ENCODE data around the gene CCM2. TPM values are rescaled to one million over a fixed set of nuclear protein-coding genes. Genes with fewer than 3 reads are reported as not detected.
A peak's percentile ranks its signal among the peaks of the same experiment; 100 is the strongest.
"Not testable (repeated sequence)": the region's sequence is repeated elsewhere in the genome, so short reads cannot be mapped to it uniquely, and the experiment has no call there.

Gene CCM2
- total and polyA plus RNA-seq, 10 donors = 67.8 to 108 (median 83.8) TPM

- TF ChIP-seq CTCF (IDR thresholded peaks at IDR 0.05 in 8 of 11, conservative IDR thresholded peaks at IDR 0.05 in 3 of 11) (no peak), POLR2A (IDR thresholded peaks at IDR 0.05) (no peak), POLR2AphosphoS5 (IDR thresholded peaks at IDR 0.05) (no peak)
- H3K27me3 ChIP-seq (replicated peaks in 1 of 7) = no peaks in the 10 kb centered on the region
- H3K9me3 ChIP-seq = no peaks in the 10 kb centered on the region
- WGBS, 5 donors = 58 to 74% (median 69%) methylated on average over 4 of the region's 4 CpGs
- peaks cover 39 to 98% (median 83%) of the 10 kb centered on the region in 6 donors for H3K4me1 ChIP-seq
- intact Hi-C loops (cut with DNase I; ENCODE audit: low total_unique reads) = no loop called here
- H3K27ac ChIP-seq = peak overlapping the region in 6 of 8 donors; percentile 3 to 59 (median 36)
- DNase-seq = no peak
- H3K36me3 ChIP-seq = peaks cover 0 to 75% (median 12%) of the 10 kb centered on the region in 6 donors
- no peak overlapping the region for H3K4me3 ChIP-seq
Observed at GRCh38 chr7:45033931-45034290, 33.9 kb downstream of the CCM2 start.

- peaks cover 39 to 90% (median 75%) of the 10 kb centered on the region in 6 donors for H3K4me1 ChIP-seq
- H3K36me3 ChIP-seq = peaks cover 0 to 79% (median 20%) of the 10 kb centered on the region in 6 donors
- H3K27ac ChIP-seq = peak overlapping the region in 2 of 8 donors; percentile 3 to 52
- intact Hi-C loops (cut with DNase I; ENCODE audit: low total_unique reads); H3K27me3 ChIP-seq (replicated peaks in 1 of 7); H3K4me3 ChIP-seq; DNase-seq; H3K9me3 ChIP-seq: not testable (repeated sequence)
- 79 to 98% (median 87%) methylated on average over 5 of the region's 5 CpGs for WGBS, 5 donors
Observed at GRCh38 chr7:45034710-45035109, 34.7 kb downstream of the CCM2 start.

- no peak for DNase-seq
- 85 to 92% (median 88%) methylated on average over 5 of the region's 5 CpGs for WGBS, 5 donors
- Histone ChIP-seq H3K4me1 (peaks cover 36 to 84% (median 69%) of the 10 kb centered on the region in 6 donors), H3K4me3 (no peak overlapping the region), H3K36me3 (peaks cover 0 to 79% (median 25%) of the 10 kb centered on the region in 6 donors), H3K9me3 (no peaks in the 10 kb centered on the region), H3K27me3 (replicated peaks in 1 of 7) (no peaks in the 10 kb centered on the region), H3K27ac (peak overlapping the region in 2 of 8 donors; percentile 35 to 67)
- TF ChIP-seq CTCF (IDR thresholded peaks at IDR 0.05 in 8 of 11, conservative IDR thresholded peaks at IDR 0.05 in 3 of 11) = no peak
- TF ChIP-seq POLR2A (IDR thresholded peaks at IDR 0.05) = no peak
- TF ChIP-seq POLR2AphosphoS5 (IDR thresholded peaks at IDR 0.05) = no peak
- intact Hi-C loops (cut with DNase I; ENCODE audit: low total_unique reads) = no loop called here
Observed at GRCh38 chr7:45035371-45035770, 35.4 kb downstream of the CCM2 start.

GRCh38 chr7:45035893-45036292 lies 35.9 kb downstream of the CCM2 start:
- WGBS, 5 donors = 47 to 57% (median 49%) methylated on average over 6 of the region's 6 CpGs

More at GRCh38 chr7:45035893-45036292, 35.9 kb downstream of the CCM2 start:
- Histone ChIP-seq H3K4me1 (peaks cover 35 to 78% (median 64%) of the 10 kb centered on the region in 6 donors), H3K9me3 (no peaks in the 10 kb centered on the region), H3K4me3 (peak overlapping the region in 1 of 8 donors; percentile 28), H3K36me3 (peaks cover 0 to 79% (median 30%) of the 10 kb centered on the region in 6 donors), H3K27me3 (replicated peaks in 1 of 7) (no peaks in the 10 kb centered on the region), H3K27ac (peak overlapping the region in 5 of 8 donors; percentile 2 to 67 (median 35))
- TF ChIP-seq CTCF (IDR thresholded peaks at IDR 0.05 in 8 of 11, conservative IDR thresholded peaks at IDR 0.05 in 3 of 11) (no peak), POLR2AphosphoS5 (IDR thresholded peaks at IDR 0.05) (no peak), POLR2A (IDR thresholded peaks at IDR 0.05) (no peak)
- intact Hi-C loops (cut with DNase I; ENCODE audit: low total_unique reads) = no loop called here
- DNase-seq = no peak
